Kidney (tissue), 14 donors: ENCODE results near the gene ZNF277. TPM values are rescaled to one million over a fixed set of nuclear protein-coding genes. Genes with fewer than 3 reads are reported as not detected.

Experiments
- DNase-seq, 5 donors: peaks; one replicate each; pipeline ENCODE4 v3.0.0-alpha.2; 2013 to 2020
- FAIRE-seq: peaks from 2 replicates; lab custom pipeline; 2012; peaks lifted over from hg19 to GRCh38; lab: Jason Lieb, UNC
- H3K27ac ChIP-seq, 2 donors: one replicate each; pipeline ENCODE4 v1.7.0; 2013; ENCODE audit warnings: low read depth in 2 of 2, low read length in 2 of 2, inconsistent platforms in 1 of 2
- H3K27me3 ChIP-seq: one replicate; pipeline ENCODE4 v1.7.1; 2013; ENCODE audit warnings: low read length, inconsistent platforms; ENCODE audit not compliant: control insufficient read depth, insufficient read depth
- H3K36me3 ChIP-seq, 3 donors: one replicate each; pipeline versions ENCODE4 v1.7.0 to v1.7.1; 2013; ENCODE audit warnings: low read length in 3 of 3, control low read depth in 1 of 3, inconsistent platforms in 1 of 3; ENCODE audit not compliant: insufficient read depth in 3 of 3, control insufficient read depth in 2 of 3
- H3K4me1 ChIP-seq, 3 donors: one replicate each; pipeline versions ENCODE4 v1.7.0 to v1.7.1; 2013; ENCODE audit warnings: low read length in 3 of 3, inconsistent platforms in 1 of 3, low read depth in 1 of 3; ENCODE audit not compliant: control insufficient read depth in 2 of 3, insufficient read depth in 2 of 3
- H3K4me3 ChIP-seq, 3 donors: one replicate each; pipeline versions ENCODE4 v1.7.0 to v1.8.1; 2013; ENCODE audit warnings: low read length in 3 of 3, control low read depth in 1 of 3, inconsistent platforms in 1 of 3
- H3K9ac ChIP-seq, 3 donors: one replicate each; pipeline versions ENCODE4 v1.7.0 to v1.7.1; 2013; ENCODE audit warnings: low read length in 3 of 3, control low read depth in 1 of 3, inconsistent platforms in 1 of 3
- H3K9me3 ChIP-seq, 3 donors: one replicate each; pipeline versions ENCODE4 v1.7.0 to v1.7.1; 2013; ENCODE audit warnings: low read length in 3 of 3, control low read depth in 1 of 3, inconsistent platforms in 1 of 3; ENCODE audit not compliant: control insufficient read depth in 2 of 3, insufficient read depth in 1 of 3
- intact Hi-C: fragments of 100-400 bp; cut with DNase I; formaldehyde crosslinking; loops from one replicate; pipeline ENCODE4 v1.11.1; 2022
- polyA plus RNA-seq: library from polyadenylated mRNA; stranded (reverse); fragments of 350-450 nt; fragmentation: Illumina TruSeq; extraction: RNeasy Lipid Tissue Mini Kit (QIAGEN cat#74804); gene quantifications from one replicate; pipeline ENCODE4 v1.2.3, GENCODE V29; 2014; ENCODE audit warnings: low read depth, low replicate concordance; ENCODE audit not compliant: insufficient read depth
- total RNA-seq: library from RNA; stranded (reverse); fragmentation: NEBNext Ultra II Directional; extraction: Animal tissue kit (Norgen Biotek cat#: 25700); gene quantifications from one replicate; pipeline ENCODE4 v1.2.1, GENCODE V29; 2021
- TF ChIP-seq, protein P1 (sequence below): IDR thresholded peaks from 3 replicates; pipeline ENCODE4 v1.5.1; 2012; ENCODE audit warnings: mild to moderate bottlenecking, moderate library complexity, borderline replicate concordance; ENCODE audit not compliant: insufficient read depth; ENCODE audit errors: extremely low read depth
- donor health status: control.
- donor health status: control.
- donor health status: control.
- donor health status: control.
- donor health status: control.
- donor health status: DM: yes; HTN: yes; CAD: no.
- donor health status: Normal renal cell carcinoma (clear cell type).

The ZNF277 gene
- total and polyA plus RNA-seq, 2 donors from 2014 or later, result 18.7 to 25.0 TPM

DNA sequence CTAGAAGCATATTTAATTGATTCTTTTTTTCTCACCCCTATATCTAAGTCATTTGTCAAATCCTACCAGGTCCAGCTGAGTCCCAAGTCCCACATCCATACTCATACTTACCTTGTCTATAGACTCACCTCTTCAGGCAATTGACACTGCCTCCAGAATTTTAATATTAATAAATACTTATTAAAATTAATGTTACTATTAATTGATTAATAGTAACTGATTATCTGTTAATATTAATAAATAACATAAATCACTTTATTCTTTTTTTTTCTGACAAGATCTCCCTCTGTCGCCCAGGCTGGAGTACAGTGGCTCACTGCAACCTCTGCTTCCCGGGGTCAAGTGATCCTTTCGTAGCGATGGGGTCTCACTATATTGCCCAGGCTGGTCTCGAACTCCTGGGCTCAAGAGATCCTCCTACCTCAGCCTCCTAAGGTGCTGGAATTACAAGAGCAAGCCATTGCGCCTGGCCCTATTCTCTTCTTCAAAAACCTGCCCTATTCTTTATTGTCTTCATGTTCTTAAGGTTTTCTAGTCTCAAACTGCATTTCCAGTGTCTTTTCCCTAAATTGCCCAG lies 94.4 kb downstream of the ZNF277 start:
- H3K9me3 ChIP-seq, result no peaks in the 10 kb centered on the region
- DNase-seq, result no peak
- no peaks in the 10 kb centered on the region for H3K4me1 ChIP-seq
- TF ChIP-seq, protein P1, sequence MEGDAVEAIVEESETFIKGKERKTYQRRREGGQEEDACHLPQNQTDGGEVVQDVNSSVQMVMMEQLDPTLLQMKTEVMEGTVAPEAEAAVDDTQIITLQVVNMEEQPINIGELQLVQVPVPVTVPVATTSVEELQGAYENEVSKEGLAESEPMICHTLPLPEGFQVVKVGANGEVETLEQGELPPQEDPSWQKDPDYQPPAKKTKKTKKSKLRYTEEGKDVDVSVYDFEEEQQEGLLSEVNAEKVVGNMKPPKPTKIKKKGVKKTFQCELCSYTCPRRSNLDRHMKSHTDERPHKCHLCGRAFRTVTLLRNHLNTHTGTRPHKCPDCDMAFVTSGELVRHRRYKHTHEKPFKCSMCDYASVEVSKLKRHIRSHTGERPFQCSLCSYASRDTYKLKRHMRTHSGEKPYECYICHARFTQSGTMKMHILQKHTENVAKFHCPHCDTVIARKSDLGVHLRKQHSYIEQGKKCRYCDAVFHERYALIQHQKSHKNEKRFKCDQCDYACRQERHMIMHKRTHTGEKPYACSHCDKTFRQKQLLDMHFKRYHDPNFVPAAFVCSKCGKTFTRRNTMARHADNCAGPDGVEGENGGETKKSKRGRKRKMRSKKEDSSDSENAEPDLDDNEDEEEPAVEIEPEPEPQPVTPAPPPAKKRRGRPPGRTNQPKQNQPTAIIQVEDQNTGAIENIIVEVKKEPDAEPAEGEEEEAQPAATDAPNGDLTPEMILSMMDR, result no peak
- no peaks in the 10 kb centered on the region for H3K27me3 ChIP-seq
- intact Hi-C loops, result no loop called here
- no peak overlapping the region for H3K27ac ChIP-seq
- no peak for FAIRE-seq
- H3K4me3 ChIP-seq, result no peak overlapping the region
- H3K36me3 ChIP-seq, result no peaks in the 10 kb centered on the region
- no peak overlapping the region for H3K9ac ChIP-seq

GRCh38 chr7:112302566-112302965 lies 96.1 kb downstream of the ZNF277 start:
- H3K4me1 ChIP-seq, result no peaks in the 10 kb centered on the region
- DNase-seq (no peak), FAIRE-seq (no peak)
- TF ChIP-seq, protein P1, result no peak
- no peak overlapping the region for H3K4me3 ChIP-seq
- no peak overlapping the region for H3K9ac ChIP-seq
- H3K36me3 ChIP-seq, result no peaks in the 10 kb centered on the region
- no peak overlapping the region for H3K27ac ChIP-seq
- no peaks in the 10 kb centered on the region for H3K9me3 ChIP-seq
- H3K27me3 ChIP-seq, result no peaks in the 10 kb centered on the region
- intact Hi-C loops, result no loop called here

GRCh38 chr7:112306903-112307302 lies 100.4 kb downstream of the ZNF277 start:
- Histone ChIP-seq H3K27ac (no peak overlapping the region), H3K36me3 (peaks cover 0 to 6% (median 0%) of the 10 kb centered on the region in 3 donors), H3K27me3 (no peaks in the 10 kb centered on the region), H3K9me3 (peaks cover 0 to 7% (median 0%) of the 10 kb centered on the region in 3 donors), H3K4me1 (no peaks in the 10 kb centered on the region), H3K4me3 (no peak overlapping the region), H3K9ac (no peak overlapping the region)
- DNase-seq (no peak), FAIRE-seq (no peak)
- TF ChIP-seq, protein P1, result no peak
- intact Hi-C loops, result no loop called here

GRCh38 chr7:112307506-112307905 lies 101.0 kb downstream of the ZNF277 start:
- H3K36me3 ChIP-seq, result peaks cover 0 to 6% (median 0%) of the 10 kb centered on the region in 3 donors
- H3K4me3 ChIP-seq, result no peak overlapping the region
- FAIRE-seq (no peak), DNase-seq (no peak)
- TF ChIP-seq, protein P1, result no peak
- no peaks in the 10 kb centered on the region for H3K27me3 ChIP-seq
- intact Hi-C loops, result no loop called here
- no peak overlapping the region for H3K9ac ChIP-seq
- no peak overlapping the region for H3K27ac ChIP-seq
- H3K4me1 ChIP-seq, result no peaks in the 10 kb centered on the region
- peaks cover 0 to 7% (median 0%) of the 10 kb centered on the region in 3 donors for H3K9me3 ChIP-seq
